SK-N-SH treated with all-trans-retinoic acid at 6 μM for 48 hours (cell line): Measurements from ENCODE around the gene USP48.

Source experiments
- GLIS3 ChIP-seq: fragments of 250-450 bp; sonication (Bioruptor Pico); IDR thresholded peaks from 2 replicates; pipeline ENCODE4 v1.5.0; 2020; ENCODE audit warnings: mild to moderate bottlenecking, moderate library complexity
- PATZ1 ChIP-seq: fragments of 250-450 bp; sonication (Bioruptor Pico); IDR thresholded peaks from 2 replicates; pipeline ENCODE4 v1.8.0; 2020; ENCODE audit warnings: mild to moderate bottlenecking, moderate library complexity, borderline replicate concordance
- TCF4 ChIP-seq: fragments of 250-450 bp; sonication (Bioruptor Pico); IDR thresholded peaks from 2 replicates; pipeline ENCODE4 v1.8.0; 2021; ENCODE audit warnings: mild to moderate bottlenecking, moderate library complexity, borderline replicate concordance
- TOX ChIP-seq: fragments of 250-450 bp; sonication (Bioruptor Pico); IDR thresholded peaks from 2 replicates; pipeline ENCODE4 v1.8.0; 2021; ENCODE audit warnings: mild to moderate bottlenecking, moderate library complexity, borderline replicate concordance
- TSHZ2 ChIP-seq: fragments of 250-450 bp; sonication (Bioruptor Pico); IDR thresholded peaks from 2 replicates; pipeline ENCODE4 v1.5.0; 2020; ENCODE audit warnings: mild to moderate bottlenecking, moderate library complexity
- ZC3H10 ChIP-seq: fragments of 250-450 bp; sonication (Bioruptor Pico); IDR thresholded peaks from 2 replicates; pipeline ENCODE4 v1.5.1; 2021; ENCODE audit warnings: mild to moderate bottlenecking, moderate library complexity
- ZFP3 ChIP-seq: fragments of 250-450 bp; sonication (Bioruptor Pico); IDR thresholded peaks from 2 replicates; pipeline ENCODE4 v1.5.0; 2020; ENCODE audit warnings: mild to moderate bottlenecking, moderate library complexity
- ZFP30 ChIP-seq: fragments of 450-650 bp; formaldehyde crosslinking; IDR thresholded peaks from 2 replicates; pipeline ENCODE4 v1.5.0; 2022; ENCODE audit warnings: mild to moderate bottlenecking, moderate library complexity
- ZNF8 ChIP-seq: fragments of 450-650 bp; formaldehyde crosslinking; IDR thresholded peaks from 2 replicates; pipeline ENCODE4 v1.5.0; 2020; ENCODE audit warnings: mild to moderate bottlenecking, moderate library complexity

- TF ChIP-seq GLIS3 (CRISPR knock-in tag) (no peak), TCF4 (CRISPR knock-in tag) (no peak), ZC3H10 (CRISPR knock-in tag) (no peak), TOX (CRISPR knock-in tag) (no peak), ZFP3 (CRISPR knock-in tag) (no peak), PATZ1 (CRISPR knock-in tag) (no peak), TSHZ2 (no peak), ZNF8 (CRISPR knock-in tag) (no peak), ZFP30 (CRISPR knock-in tag) (no peak)
Observed at GRCh38 chr1:21825393-21825792, 42.4 kb upstream of the USP48 start.
